GM12878 (cell line): Measurements from ENCODE around the gene STXBP1. TPM values are rescaled to one million over a fixed set of nuclear protein-coding genes. Genes with fewer than 3 reads are reported as not detected.

ENCODE experiments used
- ATAC-seq: fragments of 200-7000 bp; cut with Tn5 transposase; 3 replicates; pipeline ENCODE4 v1.9.1; 2020; ENCODE audit warnings: mild to moderate bottlenecking, moderate library complexity
- BruUV-seq: library from RNA; stranded (reverse); fragments of 400-500 nt; replicated peaks from 2 replicates; lab custom pipeline; 2021; lab: Mats Ljungman, UMichigan
- CTCF ChIA-PET: fragments of 300-600 bp; sonication (Branson Sonifier 250); formaldehyde crosslinking; extraction: SDS; loops from one replicate; lab custom pipeline; 2021; ENCODE audit warnings: inconsistent platforms; lab: Yijun Ruan, JAX
- POLR2A ChIA-PET: fragments of 350-600 bp; formaldehyde crosslinking; extraction: SDS; loops from one replicate; lab custom pipeline; 2021; ENCODE audit warnings: inconsistent platforms; lab: Charles Lee
- RAD21 ChIA-PET: fragments of 300-600 bp; sonication (Branson Sonifier 250); formaldehyde crosslinking; loops from one replicate; lab custom pipeline; 2023; ENCODE audit warnings: antibody characterized with exemption; ENCODE audit not compliant: unreplicated experiment; lab: Charles Lee
- SMC1A ChIA-PET: fragments of 300-600 bp; sonication (Branson Sonifier 250); formaldehyde crosslinking; loops from one replicate; lab custom pipeline; 2023; ENCODE audit not compliant: unreplicated experiment, uncharacterized antibody; lab: Charles Lee
- DNase-seq: peaks from one replicate; pipeline ENCODE4 v3.0.0-alpha.2; 2011; ENCODE audit warnings: low read depth, low spot score
- FAIRE-seq: peaks from 3 replicates; lab custom pipeline; 2011; peaks lifted over from hg19 to GRCh38; lab: Jason Lieb, UNC
- H2AFZ ChIP-seq: 2 replicates; pipeline ENCODE4 v1.6.0; 2011; ENCODE audit warnings: low read depth, low read length, control low read depth; ENCODE audit not compliant: control insufficient read depth
- H3K27ac ChIP-seq: 2 replicates; pipeline ENCODE4 v1.5.1; 2011; ENCODE audit warnings: control low read depth; ENCODE audit not compliant: control insufficient read depth, insufficient read depth
- H3K27me3 ChIP-seq, 2 experiments: replicated peaks in 1 of 2; 2 replicates each; pipeline versions ENCODE4 v1.6.0 to v1.6.1; 2011; ENCODE audit warnings: low read length in 1 of 2; ENCODE audit not compliant: control insufficient read depth in 2 of 2, insufficient read depth in 2 of 2
- H3K36me3 ChIP-seq, 2 experiments: 2 replicates each; pipeline ENCODE4 v1.5.1; 2011; ENCODE audit warnings: low read length in 1 of 2; ENCODE audit not compliant: control insufficient read depth in 2 of 2, insufficient read depth in 2 of 2
- H3K4me1 ChIP-seq: 2 replicates; pipeline ENCODE4 v1.6.1; 2011; ENCODE audit warnings: mild to moderate bottlenecking, low read length, moderate library complexity, mixed read lengths; ENCODE audit not compliant: control insufficient read depth, insufficient read depth
- H3K4me2 ChIP-seq: 2 replicates; pipeline ENCODE4 v1.6.0; 2011; ENCODE audit warnings: control low read depth; ENCODE audit not compliant: control insufficient read depth, insufficient read depth
- H3K4me3 ChIP-seq: fragments of 200-600 bp; sonication (generic); 2 replicates; pipeline ENCODE4 v1.5.1; 2016
- H3K79me2 ChIP-seq: 2 replicates; pipeline ENCODE4 v1.6.0; 2011; ENCODE audit warnings: low read length; ENCODE audit not compliant: control insufficient read depth, insufficient read depth
- H3K9ac ChIP-seq: 2 replicates; pipeline ENCODE4 v1.8.0; 2011; ENCODE audit warnings: low read length, control low read depth, mixed read lengths; ENCODE audit not compliant: control insufficient read depth, insufficient read depth
- H3K9me3 ChIP-seq: replicated peaks from 3 replicates; pipeline ENCODE4 v1.5.1; 2011; ENCODE audit warnings: mild to moderate bottlenecking, low read length; ENCODE audit not compliant: control insufficient read depth, insufficient read depth
- H4K20me1 ChIP-seq: 2 replicates; pipeline ENCODE4 v1.6.0; 2011; ENCODE audit not compliant: control insufficient read depth, insufficient read depth
- CHD4 ChIP-seq: fragments of 200-600 bp; sonication (generic); IDR thresholded peaks from 2 replicates; pipeline ENCODE4 v1.6.1; 2016; ENCODE audit warnings: mild to moderate bottlenecking
- MXI1 ChIP-seq: fragments of 150-350 bp; IDR thresholded peaks from 2 replicates; pipeline ENCODE4 v1.6.1; 2011; ENCODE audit warnings: low read depth, mild to moderate bottlenecking, inconsistent platforms, low read length, improper control_type of control experiment
- RBBP5 ChIP-seq: fragments of 200-600 bp; sonication (generic); conservative IDR thresholded peaks from 2 replicates; pipeline ENCODE4 v1.6.1; 2016
- SUPT20H ChIP-seq: IDR thresholded peaks from 2 replicates; pipeline ENCODE4 v1.6.1; 2011; ENCODE audit warnings: low read depth, mild to moderate bottlenecking, low read length, moderate library complexity, borderline replicate concordance; ENCODE audit not compliant: control insufficient read depth
- ZNF207 ChIP-seq: fragments of 450-650 bp; IDR thresholded peaks from 2 replicates; pipeline ENCODE4 v1.6.1; 2014; ENCODE audit warnings: antibody characterized with exemption, mild to moderate bottlenecking, borderline replicate concordance
- ZNF274 ChIP-seq: IDR thresholded peaks from one replicate; pipeline ENCODE4 v1.8.0; 2011; ENCODE audit not compliant: insufficient read length, insufficient read depth
- ZZZ3 ChIP-seq: IDR thresholded peaks from 2 replicates; pipeline ENCODE4 v1.6.1; 2011; ENCODE audit warnings: low read depth; ENCODE audit not compliant: control insufficient read depth, insufficient read length
- WGBS: methylation state at CpG from one replicate; pipeline ENCODE4 v1.1.6; 2016; ENCODE audit warnings: low lambda C conversion rate; ENCODE audit not compliant: insufficient replicate concordance, insufficient coverage; ENCODE audit errors: missing lambda C conversion rate; 5-methylcytosine and 5-hydroxymethylcytosine counted together
- in situ Hi-C: fragments of 300-500 bp; cut with MboI; formaldehyde crosslinking; loops from 9 replicates; pipeline ENCODE4 v1.14.3; 2018; ENCODE audit warnings: mixed read lengths
- intact Hi-C: fragments of 100-400 bp; cut with micrococcal nuclease; formaldehyde crosslinking; loops from one replicate; pipeline ENCODE4 v1.14.2; 2022; ENCODE audit not compliant: unreplicated experiment
- polyA plus RNA-seq, 11 experiments: library from polyadenylated mRNA; depleted of rRNA in 4 of 11; unstranded in 6 of 11; stranded (reverse) in 5 of 11; fragments of >200 nt; fragmentation: Nextera tagmentation in 4 of 11; fragmentation: Illumina TruSeq in 1 of 11; extraction: Ambion mirVana in 4 of 11; extraction: Trizol in 1 of 11; gene quantifications; 1 replicate in 1 of 11; 2 replicates in 10 of 11; pipeline versions ENCODE4 v1.2.1 to v1.2.3, GENCODE V29; 2011 to 2016; ENCODE audit warnings: inconsistent platforms in 2 of 11, missing spikeins in 2 of 11, low read depth in 1 of 11
- total RNA-seq, 4 experiments: library from RNA; depleted of rRNA in 3 of 4; stranded (reverse); fragments of >200 nt in 3 of 4; fragmentation: Illumina TruSeq in 1 of 4; extraction: Trizol in 1 of 4; gene quantifications; 2 replicates each; pipeline versions ENCODE4 v1.2.1 to v1.2.3, GENCODE V29; 2013 to 2021

STXBP1 gene
- total and polyA plus RNA-seq, 10 of the 15 experiments (the other 5 are each of a cell fraction or from before 2014, with no cell fraction given): 0.08 to 0.85 (median 0.31) TPM; not detected in 3

DNA sequence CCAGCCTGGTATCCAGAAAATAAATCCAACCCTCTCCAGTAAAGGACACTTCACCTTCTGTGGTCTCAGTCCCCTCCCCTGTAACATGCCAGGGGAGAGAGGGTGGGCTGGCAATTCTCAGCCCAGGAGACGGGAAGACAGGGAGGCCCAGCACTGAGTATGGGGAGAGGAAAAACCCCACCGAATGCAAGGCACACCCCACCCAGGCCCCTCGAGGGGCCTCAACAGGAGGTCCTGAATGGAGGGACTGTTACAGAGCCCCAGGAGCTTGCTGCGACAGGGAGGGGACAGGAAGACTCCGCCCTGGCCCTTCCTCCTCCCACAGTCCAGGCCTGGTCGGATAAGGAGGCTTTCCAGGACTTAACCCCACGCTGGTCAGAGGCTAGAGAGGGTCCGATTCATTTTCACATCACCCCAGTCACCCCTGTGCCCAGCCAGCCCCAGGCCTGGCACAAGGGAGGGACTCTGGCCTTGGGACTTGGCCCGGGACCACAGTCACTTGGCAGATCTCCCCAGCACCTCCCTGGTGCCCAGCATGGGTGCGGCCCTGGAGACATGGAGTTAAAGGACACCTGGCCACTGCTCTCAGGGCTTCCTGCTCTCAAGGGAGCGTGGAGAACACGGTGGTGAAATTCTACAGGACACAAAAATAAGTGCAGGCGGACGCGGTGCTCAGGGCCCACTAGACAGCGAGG, 44.9 kb upstream of the STXBP1 start (continued):
- TF ChIP-seq SUPT20H: no peak
- TF ChIP-seq RBBP5: no peak
- no peak for TF ChIP-seq CHD4

DNA sequence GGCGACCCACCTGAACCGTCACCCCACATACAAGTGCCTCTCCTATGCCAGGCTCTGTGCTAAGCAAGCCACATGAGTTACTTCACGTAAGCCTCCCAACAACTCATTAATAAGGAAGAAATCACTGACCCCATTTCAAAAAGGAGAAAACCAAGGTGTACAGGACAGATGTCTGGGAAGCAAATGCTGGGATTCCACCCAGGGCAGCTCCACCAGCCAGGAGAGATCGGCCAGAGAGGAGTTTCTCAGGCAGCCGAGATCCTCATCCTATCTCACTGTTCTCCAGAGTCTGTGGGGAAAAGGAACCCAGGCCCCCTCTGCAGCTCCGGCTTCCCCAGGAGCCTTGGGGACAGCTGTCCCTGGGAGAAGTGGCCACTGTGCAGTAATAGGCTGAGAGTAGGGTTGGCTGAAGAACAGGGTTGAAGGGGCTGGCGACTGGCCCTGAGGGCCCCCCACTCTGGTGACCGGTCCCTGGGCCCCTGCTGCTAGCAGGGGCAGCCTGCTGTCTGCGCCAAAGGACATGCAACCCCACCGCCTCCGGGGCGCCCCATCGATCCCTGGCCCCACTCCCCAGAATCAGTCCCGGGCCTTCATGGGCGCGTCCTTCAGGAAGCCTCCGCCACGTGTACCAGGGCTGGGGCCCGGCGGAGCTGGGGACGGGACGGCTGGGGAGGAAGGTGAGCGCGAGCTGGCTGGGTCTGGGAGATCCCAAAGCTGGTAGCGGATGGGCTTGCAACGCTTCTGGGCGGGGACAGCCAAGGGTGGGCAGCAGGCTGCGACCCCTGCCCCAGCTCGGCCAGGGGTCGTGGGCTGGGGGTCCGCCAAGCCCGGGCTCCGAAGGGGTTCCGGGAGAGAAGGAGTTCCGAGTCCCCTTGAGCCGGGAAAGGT, 44.1 kb upstream of the STXBP1 start:
- Histone ChIP-seq H3K4me1 (peaks cover 12% of the 10 kb centered on the region), H3K79me2 (no peaks in the 10 kb centered on the region), H3K36me3 (no peaks in the 10 kb centered on the region), H4K20me1 (no peaks in the 10 kb centered on the region), H2AFZ (peak overlapping the region; percentile 42; the same call in 1 of the 2 replicates), H3K9me3 (no peaks in the 10 kb centered on the region), H3K4me2 (peak overlapping the region; percentile 83; the same call in 1 of the 2 replicates), H3K9ac (no peak overlapping the region; the same call in 1 of the 2 replicates), H3K27me3 (peaks cover 0 to 5% of the 10 kb centered on the region in 2 experiments; a peak in 2 of 4 replicates), H3K27ac (no peak overlapping the region), H3K4me3 (no peak overlapping the region; the same call in 1 of the 2 replicates)
- TF ChIP-seq MXI1: no peak
- TF ChIP-seq ZZZ3: no peak
- TF ChIP-seq ZNF274: no peak
- TF ChIP-seq CHD4: no peak
- TF ChIP-seq ZNF207: no peak
- SMC1A ChIA-PET: no interaction called here
- no peak for FAIRE-seq
- CTCF ChIA-PET: no interaction called here
- intact Hi-C loops: no loop called here
- in situ Hi-C loops: no loop called here
- WGBS: 28% methylated on average over 35 of the region's 36 CpGs
- no peak for DNase-seq
- POLR2A ChIA-PET: interaction anchor here (1.0 kb wide), 1 partner anchor 23 kb away, joined by 3 read pairs; no protein-coding TSS in a partner anchor
- RAD21 ChIA-PET: no interaction called here
- BruUV-seq: no TSS peak
- ATAC-seq: no peak
